Muscle of leg (tissue), 11 donors: ENCODE measurements around the gene SULT1C4. TPM values are rescaled to one million over a fixed set of nuclear protein-coding genes. Genes with fewer than 3 reads are reported as not detected.

ENCODE experiments used
- DNase-seq: peaks from one replicate; pipeline ENCODE4 v3.0.0; 2013
- H3K27ac ChIP-seq: one replicate; pipeline ENCODE4 v1.5.1; 2013; ENCODE audit warnings: mild to moderate bottlenecking, low read length, control low read depth
- H3K27me3 ChIP-seq: one replicate; pipeline ENCODE4 v1.6.1; 2013; ENCODE audit warnings: low read length; ENCODE audit not compliant: control insufficient read depth, insufficient read depth
- H3K36me3 ChIP-seq: one replicate; pipeline ENCODE4 v1.6.1; 2013; ENCODE audit warnings: low read length; ENCODE audit not compliant: control insufficient read depth, insufficient read depth
- H3K4me1 ChIP-seq: one replicate; pipeline ENCODE4 v1.6.1; 2013; ENCODE audit warnings: low read length; ENCODE audit not compliant: control insufficient read depth, insufficient read depth
- H3K4me3 ChIP-seq: one replicate; pipeline ENCODE4 v1.5.1; 2013; ENCODE audit warnings: low read length, control low read depth
- H3K9me3 ChIP-seq: replicated peaks from 2 replicates; pipeline ENCODE4 v1.6.1; 2013; ENCODE audit warnings: low read depth, low read length; ENCODE audit not compliant: control insufficient read depth
- WGBS: methylation state at CpG from one replicate; pipeline ENCODE4 v1.1.5; 2013; ENCODE audit warnings: missing lambda C conversion rate; ENCODE audit not compliant: insufficient coverage; 5-methylcytosine and 5-hydroxymethylcytosine counted together
- polyA plus RNA-seq, 8 donors: library from polyadenylated mRNA; unstranded; fragments of 120-200 nt; gene quantifications; one replicate each; pipeline versions ENCODE4 v1.2.1 to v1.2.3, GENCODE V29; 2013; ENCODE audit warnings: inconsistent platforms in 1 of 8, low replicate concordance in 1 of 8; ENCODE audit not compliant: insufficient read length in 8 of 8, insufficient read depth in 1 of 8
- total RNA-seq: library from RNA; stranded (reverse); fragments of 120-200 nt; gene quantifications from one replicate; pipeline ENCODE4 v1.2.4, GENCODE V29; 2013

SULT1C4 gene
- total and polyA plus RNA-seq, 9 donors, result 13.3 to 23.4 (median 17.7) TPM

DNA sequence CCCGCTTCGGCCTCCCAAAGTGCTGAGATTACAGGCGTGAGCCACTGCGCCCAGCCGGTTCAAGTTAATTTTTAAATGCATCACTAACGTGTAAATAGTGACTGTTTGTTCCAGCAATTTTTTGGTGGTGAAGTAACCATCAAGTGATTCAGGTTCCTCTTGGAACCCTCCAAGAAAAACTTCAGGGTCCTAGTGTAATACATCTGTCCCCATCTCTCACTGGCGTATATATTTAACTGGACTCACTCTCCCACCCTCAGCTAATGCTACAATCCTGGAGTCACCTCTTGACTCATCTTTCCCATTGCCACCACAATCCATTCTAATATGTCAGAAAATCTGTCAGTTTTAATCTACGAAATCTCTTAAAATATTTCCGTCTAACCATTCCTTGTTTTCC is 10.3 kb downstream of the SULT1C4 start:
- DNase-seq, result no peak
- Histone ChIP-seq H3K4me1 (no peaks in the 10 kb centered on the region), H3K27ac (no peak overlapping the region), H3K4me3 (no peak overlapping the region), H3K27me3 (no peaks in the 10 kb centered on the region), H3K9me3 (peaks cover 2% of the 10 kb centered on the region), H3K36me3 (peaks cover 35% of the 10 kb centered on the region)
- 96% methylated on average over 8 of the region's 9 CpGs for WGBS

GRCh38 chr2:108390340-108390739 is 12.6 kb downstream of the SULT1C4 start:
- no peak for DNase-seq
- no peaks in the 10 kb centered on the region for H3K4me1 ChIP-seq
- whole genome bisulfite sequencing, result no CpG with 5 or more reads among the region's 2 CpGs
- H3K4me3 ChIP-seq, result no peak overlapping the region
- H3K9me3 ChIP-seq, result peaks cover 5% of the 10 kb centered on the region
- H3K27ac ChIP-seq, result no peak overlapping the region
- H3K36me3 ChIP-seq, result peaks cover 23% of the 10 kb centered on the region
- H3K27me3 ChIP-seq, result no peaks in the 10 kb centered on the region

DNA sequence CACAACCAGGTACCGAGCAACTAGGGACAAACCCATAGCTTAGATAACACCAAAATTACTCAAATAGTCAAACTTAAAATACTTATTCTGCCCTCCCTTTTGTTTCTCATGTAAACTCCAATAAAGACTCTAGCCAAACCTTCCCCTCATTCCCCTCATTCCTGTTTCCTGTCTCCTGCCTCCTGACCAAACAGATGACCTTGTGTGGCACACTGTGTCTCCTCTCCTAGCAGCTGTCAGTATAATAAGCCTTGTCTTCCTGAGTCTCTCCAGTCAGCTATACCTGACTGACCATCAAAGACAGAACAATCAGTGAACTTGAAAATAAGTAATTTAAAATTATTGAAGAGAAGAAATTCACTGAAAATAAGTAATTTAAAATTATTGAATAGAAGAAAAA is 14.3 kb downstream of the SULT1C4 start:
- WGBS, result 75% methylated on average over 1 of the region's 1 CpG
- no peak for DNase-seq
- Histone ChIP-seq H3K36me3 (peaks cover 15% of the 10 kb centered on the region), H3K4me1 (no peaks in the 10 kb centered on the region), H3K27ac (no peak overlapping the region), H3K4me3 (no peak overlapping the region), H3K27me3 (no peaks in the 10 kb centered on the region), H3K9me3 (peaks cover 5% of the 10 kb centered on the region)

- Histone ChIP-seq H3K4me3 (no peak overlapping the region), H3K36me3 (peaks cover 11% of the 10 kb centered on the region), H3K9me3 (peaks cover 7% of the 10 kb centered on the region), H3K27me3 (no peaks in the 10 kb centered on the region), H3K4me1 (no peaks in the 10 kb centered on the region), H3K27ac (no peak overlapping the region)
- no peak for DNase-seq
Measured at GRCh38 chr2:108393197-108393596, 15.4 kb downstream of the SULT1C4 start.

DNA sequence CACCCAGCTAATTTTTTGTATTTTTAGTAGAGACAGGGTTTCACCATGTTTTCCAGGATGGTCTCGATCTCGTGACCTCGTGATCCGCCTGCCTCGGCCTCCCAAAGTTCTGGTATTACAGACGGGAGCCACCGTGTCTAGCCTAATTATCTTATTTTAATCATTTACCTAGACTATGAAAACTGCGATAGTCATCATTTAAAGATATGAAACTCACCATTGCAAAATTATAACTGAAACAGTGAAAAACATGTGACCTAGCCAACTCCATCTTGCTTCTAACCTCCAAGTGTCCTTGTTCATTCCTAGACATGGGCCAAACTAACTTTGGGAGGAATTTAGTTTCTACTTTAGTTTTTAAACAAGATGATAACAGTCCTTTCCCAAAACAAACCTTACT is 17.4 kb downstream of the SULT1C4 start:
- no peak overlapping the region for H3K4me3 ChIP-seq
- H3K36me3 ChIP-seq, result peaks cover 3% of the 10 kb centered on the region
- H3K27me3 ChIP-seq, result no peaks in the 10 kb centered on the region
- no peak overlapping the region for H3K27ac ChIP-seq
- DNase-seq, result no peak
- H3K9me3 ChIP-seq, result peaks cover 24% of the 10 kb centered on the region
- H3K4me1 ChIP-seq, result no peaks in the 10 kb centered on the region
- WGBS, result 100% methylated on average over 7 of the region's 8 CpGs

DNA sequence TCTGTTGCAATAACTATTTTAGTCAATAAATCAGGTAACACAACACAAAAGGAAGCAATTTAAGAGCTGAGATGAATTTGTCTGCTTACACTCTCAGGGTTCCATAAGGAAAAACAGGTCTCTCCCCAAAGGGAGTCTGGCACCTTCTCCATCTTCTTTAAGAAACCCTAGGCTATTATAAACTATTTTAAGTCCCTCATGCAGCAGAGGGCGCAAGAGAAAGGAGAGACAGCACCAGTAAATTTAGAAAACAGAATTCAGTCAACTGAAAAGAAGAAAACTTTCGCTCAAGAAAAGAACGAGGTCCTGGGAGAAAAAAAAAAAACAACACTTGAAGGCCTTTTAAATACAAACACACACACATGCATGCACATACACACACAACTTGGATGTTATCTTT is 19.1 kb downstream of the SULT1C4 start:
- WGBS, result no CpG with 5 or more reads among the region's 3 CpGs
- Histone ChIP-seq H3K36me3 (no peaks in the 10 kb centered on the region), H3K9me3 (peaks cover 24% of the 10 kb centered on the region), H3K27me3 (no peaks in the 10 kb centered on the region), H3K4me3 (no peak overlapping the region), H3K27ac (no peak overlapping the region), H3K4me1 (no peaks in the 10 kb centered on the region)
- no peak for DNase-seq

GRCh38 chr2:108399479-108399878 is 21.7 kb downstream of the SULT1C4 start:
- no CpG with 5 or more reads among the region's 2 CpGs for WGBS
- H3K27ac ChIP-seq, result no peak overlapping the region
- DNase-seq, result no peak
- H3K4me1 ChIP-seq, result no peaks in the 10 kb centered on the region
- H3K9me3 ChIP-seq, result peaks cover 21% of the 10 kb centered on the region
- no peak overlapping the region for H3K4me3 ChIP-seq
- H3K27me3 ChIP-seq, result no peaks in the 10 kb centered on the region
- no peaks in the 10 kb centered on the region for H3K36me3 ChIP-seq

DNA sequence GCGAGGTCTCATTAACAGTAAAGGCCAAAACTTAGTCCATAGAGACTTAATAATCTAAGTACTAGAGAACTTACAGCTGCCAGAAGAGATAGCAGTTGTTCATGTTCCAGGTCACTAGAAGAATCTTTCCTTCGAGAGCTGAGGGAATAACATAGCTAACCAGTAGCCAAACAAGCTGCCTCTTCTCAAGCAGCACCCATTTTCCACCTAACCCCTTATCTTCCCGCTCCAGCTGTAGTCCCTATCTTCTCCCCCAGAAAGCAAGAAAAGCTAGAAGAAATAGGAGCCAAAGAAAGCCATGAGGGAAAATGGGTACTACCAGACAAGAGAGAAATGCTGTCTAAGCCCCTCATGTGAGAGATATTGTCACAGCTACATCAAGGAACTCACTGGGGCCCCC is 24.0 kb downstream of the SULT1C4 start:
- Histone ChIP-seq H3K27me3 (no peaks in the 10 kb centered on the region), H3K4me3 (no peak overlapping the region), H3K9me3 (peaks cover 25% of the 10 kb centered on the region), H3K4me1 (no peaks in the 10 kb centered on the region), H3K36me3 (no peaks in the 10 kb centered on the region), H3K27ac (no peak overlapping the region)
- no peak for DNase-seq
- WGBS, result no CpG with 5 or more reads among the region's 3 CpGs

- H3K4me3 ChIP-seq, result no peak overlapping the region
- no peaks in the 10 kb centered on the region for H3K36me3 ChIP-seq
- WGBS, result 30% methylated on average over 5 of the region's 7 CpGs
- H3K4me1 ChIP-seq, result no peaks in the 10 kb centered on the region
- no peaks in the 10 kb centered on the region for H3K27me3 ChIP-seq
- DNase-seq, result no peak
- H3K9me3 ChIP-seq, result peaks cover 22% of the 10 kb centered on the region
- no peak overlapping the region for H3K27ac ChIP-seq
Measured at GRCh38 chr2:108403494-108403893, 25.7 kb downstream of the SULT1C4 start.

GRCh38 chr2:108404784-108405397 is 27.1 kb downstream of the SULT1C4 start:
- DNase-seq, result no peak
- Histone ChIP-seq H3K27ac (no peak overlapping the region), H3K36me3 (no peaks in the 10 kb centered on the region), H3K27me3 (no peaks in the 10 kb centered on the region), H3K4me3 (no peak overlapping the region), H3K4me1 (no peaks in the 10 kb centered on the region), H3K9me3 (peaks cover 8% of the 10 kb centered on the region)
- 50% methylated on average over 1 of the region's 4 CpGs for WGBS
